Transverse colon (tissue), 4 donors: Measurements from ENCODE around the gene NGLY1. TPM values are rescaled to one million over a fixed set of nuclear protein-coding genes. Genes with fewer than 3 reads are reported as not detected.

Experiments
- DNase-seq: peaks from one replicate; pipeline ENCODE4 v3.0.0-alpha.2; 2019
- H3K27ac ChIP-seq, 4 donors: fragments of 200-600 bp; sonication (generic); 2 replicates each; pipeline ENCODE4 v1.5.1; 2016 to 2018; ENCODE audit warnings: inconsistent platforms in 4 of 4
- H3K27me3 ChIP-seq: fragments of 200-600 bp; sonication (generic); 2 replicates; pipeline ENCODE4 v1.5.1; 2017; ENCODE audit warnings: inconsistent platforms
- H3K36me3 ChIP-seq, 4 donors: fragments of 200-600 bp; sonication (generic); 2 replicates each; pipeline ENCODE4 v1.5.1; 2017 to 2019; ENCODE audit warnings: inconsistent platforms in 4 of 4
- H3K4me1 ChIP-seq, 4 donors: fragments of 200-600 bp; sonication (generic); 2 replicates each; pipeline ENCODE4 v1.5.1; 2017 to 2020; ENCODE audit warnings: inconsistent platforms in 4 of 4
- H3K4me3 ChIP-seq, 4 donors: fragments of 200-600 bp; sonication (generic); 1 replicate in 1 of 4; 2 replicates in 3 of 4; pipeline versions ENCODE4 v1.5.1 to v1.6.1; 2017 to 2019; ENCODE audit warnings: inconsistent platforms in 4 of 4
- H3K9me3 ChIP-seq, 2 donors: fragments of 200-600 bp; sonication (generic); 2 replicates each; pipeline ENCODE4 v1.5.1; 2017 to 2019; ENCODE audit warnings: inconsistent platforms in 2 of 2
- CTCF ChIP-seq, 5 experiments: fragments of 200-600 bp in 3 of 5; fragments of 450-650 bp in 2 of 5; sonication (generic) in 3 of 5; IDR thresholded peaks; 1 replicate in 2 of 5; 2 replicates in 3 of 5; pipeline ENCODE4 v1.5.1; 2016 to 2017; ENCODE audit warnings: antibody characterized with exemption in 5 of 5, inconsistent platforms in 3 of 5, mild to moderate bottlenecking in 2 of 5, moderate library complexity in 1 of 5
- EP300 ChIP-seq: sonication (generic); formaldehyde crosslinking; IDR thresholded peaks from one replicate; pipeline ENCODE4 v1.6.1; 2017; ENCODE audit warnings: antibody characterized with exemption, low read depth
- POLR2A ChIP-seq: fragments of 450-650 bp; IDR thresholded peaks from one replicate; pipeline ENCODE4 v1.6.1; 2016; ENCODE audit warnings: antibody characterized with exemption, mild to moderate bottlenecking, moderate library complexity
- POLR2AphosphoS5 ChIP-seq, 3 donors: sonication (generic); formaldehyde crosslinking; IDR thresholded peaks; one replicate each; pipeline ENCODE4 v1.6.1; 2016; ENCODE audit warnings: antibody characterized with exemption in 3 of 3
- WGBS, 2 donors: methylation state at CpG; one replicate each; pipeline ENCODE4 v1.1.5; 2018; ENCODE audit warnings: low coverage in 1 of 2; 5-methylcytosine and 5-hydroxymethylcytosine counted together
- in situ Hi-C, 4 donors: fragments of 200-750 bp; cut with MboI; loops; one replicate each; pipeline versions ENCODE4 v1.15.0 to v1.15.1; 2017; ENCODE audit warnings: low sequenced_read_pairs in 3 of 4, low pct_ligation_motif_present in 1 of 4, low pct_unique_long_range_greater_than_20kb in 1 of 4
- intact Hi-C: fragments of 100-400 bp; cut with DNase I; formaldehyde crosslinking; loops from one replicate; pipeline ENCODE4 v1.15.1; 2023; ENCODE audit warnings: low total_unique reads
- total RNA-seq, 4 donors: library from RNA; depleted of rRNA; stranded (reverse); fragments of >200 nt; gene quantifications; one replicate each; pipeline ENCODE4 v1.1.0, GENCODE V29; 2016

The NGLY1 gene
- total RNA-seq, 4 donors from 2014 or later, result 44.9 to 154 (median 55.0) TPM

GRCh38 chr3:25804676-25805075 lies 21.4 kb upstream of the NGLY1 start:
- 69 to 76% methylated on average over 1 of the region's 1 CpG for WGBS, 2 donors
- H3K27me3 ChIP-seq, result no peaks in the 10 kb centered on the region
- TF ChIP-seq EP300, result no peak
- no peak for TF ChIP-seq POLR2AphosphoS5 (IDR thresholded peaks at IDR 0.05)
- TF ChIP-seq CTCF (IDR thresholded peaks at IDR 0.05), result no peak
- no peak for TF ChIP-seq POLR2A
- H3K27ac ChIP-seq, result no peak overlapping the region
- H3K9me3 ChIP-seq, result no peaks in the 10 kb centered on the region
- in situ Hi-C loops, result no loop called here
- H3K4me1 ChIP-seq, result no peaks in the 10 kb centered on the region
- intact Hi-C loops, result no loop called here
- H3K4me3 ChIP-seq, result no peak overlapping the region
- DNase-seq, result no peak
- no peaks in the 10 kb centered on the region for H3K36me3 ChIP-seq

- no peak for TF ChIP-seq POLR2AphosphoS5 (IDR thresholded peaks at IDR 0.05)
- TF ChIP-seq CTCF (IDR thresholded peaks at IDR 0.05), result no peak
- no peak for TF ChIP-seq EP300
- no peak for TF ChIP-seq POLR2A
- no peaks in the 10 kb centered on the region for H3K27me3 ChIP-seq
- intact Hi-C loops (no loop called here), in situ Hi-C loops (no loop called here)
- H3K9me3 ChIP-seq, result no peaks in the 10 kb centered on the region
- no peaks in the 10 kb centered on the region for H3K4me1 ChIP-seq
- H3K4me3 ChIP-seq, result no peak overlapping the region
- H3K36me3 ChIP-seq, result no peaks in the 10 kb centered on the region
- no peak overlapping the region for H3K27ac ChIP-seq
- no peak for DNase-seq
- 70 to 86% methylated on average over 2 of the region's 2 CpGs for WGBS, 2 donors
These were observed 20.6 kb upstream of the NGLY1 start for GRCh38 chr3:25803833-25804232.

GRCh38 chr3:25801786-25802185 lies 18.5 kb upstream of the NGLY1 start:
- H3K4me3 ChIP-seq, result no peak overlapping the region
- H3K36me3 ChIP-seq, result no peaks in the 10 kb centered on the region
- no peak overlapping the region for H3K27ac ChIP-seq
- TF ChIP-seq EP300, result no peak
- no peaks in the 10 kb centered on the region for H3K9me3 ChIP-seq
- WGBS, 2 donors, result 90 to 92% methylated on average over 3 of the region's 3 CpGs
- intact Hi-C loops, result no loop called here
- no peaks in the 10 kb centered on the region for H3K4me1 ChIP-seq
- in situ Hi-C loops, result no loop called here
- no peaks in the 10 kb centered on the region for H3K27me3 ChIP-seq
- DNase-seq, result no peak

- WGBS, 2 donors, result 0 to 6% methylated on average over 5 to 55 of the region's 56 CpGs
- Histone ChIP-seq H3K9me3 (no peaks in the 10 kb centered on the region), H3K27ac (peak within 1 kb of the TSS; percentile 84 to 90 (median 88)), H3K4me1 (peaks cover 6 to 50% (median 20%) of the 10 kb centered on the region in 4 donors), H3K27me3 (no peaks in the 10 kb centered on the region), H3K4me3 (peak within 1 kb of the TSS; percentile 40 to 67 (median 52)), H3K36me3 (no peaks in the 10 kb centered on the region)
- intact Hi-C loops, result no loop called here
- peak; percentile 95 for DNase-seq
- TF ChIP-seq CTCF (IDR thresholded peaks at IDR 0.05), result no peak
- TF ChIP-seq EP300, result peak; percentile 90
- TF ChIP-seq POLR2AphosphoS5 (IDR thresholded peaks at IDR 0.05), result peak; percentile 95 to 96 (median 95)
- TF ChIP-seq POLR2A, result peak; percentile 86
- in situ Hi-C loops, result loop anchor here in 2 of 4 donors (10.0 to 25.0 kb wide), 2 partner anchors 125 to 128 kb away; partner anchors contain the start of gene TOP2B (in 2 of the 2)
These were observed 6.6 kb upstream of the NGLY1 start, which contains the start of gene OXSM for GRCh38 chr3:25789596-25790556. TSS of gene OXSM (plus strand) at chr3:25790090. CDS start at chr3:25791021, 931 bp downstream.
